ENCODE data around the gene TMEM237. TPM values are rescaled to one million over a fixed set of nuclear protein-coding genes. Genes with fewer than 3 reads are reported as not detected.

Gene TMEM237
- total and polyA plus RNA-seq, 7 donors, result 3.0 to 21.4 (median 17.5) TPM

GRCh38 chr2:201621293-201621999 is 21.9 kb downstream of the TMEM237 start:
- H3K27ac ChIP-seq, result no peak overlapping the region
- no peaks in the 10 kb centered on the region for H3K27me3 ChIP-seq
- H3K4me1 ChIP-seq, result peaks cover 0 to 7% (median 5%) of the 10 kb centered on the region in 4 donors
- TF ChIP-seq, protein P1, sequence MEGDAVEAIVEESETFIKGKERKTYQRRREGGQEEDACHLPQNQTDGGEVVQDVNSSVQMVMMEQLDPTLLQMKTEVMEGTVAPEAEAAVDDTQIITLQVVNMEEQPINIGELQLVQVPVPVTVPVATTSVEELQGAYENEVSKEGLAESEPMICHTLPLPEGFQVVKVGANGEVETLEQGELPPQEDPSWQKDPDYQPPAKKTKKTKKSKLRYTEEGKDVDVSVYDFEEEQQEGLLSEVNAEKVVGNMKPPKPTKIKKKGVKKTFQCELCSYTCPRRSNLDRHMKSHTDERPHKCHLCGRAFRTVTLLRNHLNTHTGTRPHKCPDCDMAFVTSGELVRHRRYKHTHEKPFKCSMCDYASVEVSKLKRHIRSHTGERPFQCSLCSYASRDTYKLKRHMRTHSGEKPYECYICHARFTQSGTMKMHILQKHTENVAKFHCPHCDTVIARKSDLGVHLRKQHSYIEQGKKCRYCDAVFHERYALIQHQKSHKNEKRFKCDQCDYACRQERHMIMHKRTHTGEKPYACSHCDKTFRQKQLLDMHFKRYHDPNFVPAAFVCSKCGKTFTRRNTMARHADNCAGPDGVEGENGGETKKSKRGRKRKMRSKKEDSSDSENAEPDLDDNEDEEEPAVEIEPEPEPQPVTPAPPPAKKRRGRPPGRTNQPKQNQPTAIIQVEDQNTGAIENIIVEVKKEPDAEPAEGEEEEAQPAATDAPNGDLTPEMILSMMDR (IDR thresholded peaks at IDR 0.05), result no peak
- TF ChIP-seq POLR2AphosphoS5 (IDR thresholded peaks at IDR 0.05), result no peak
- TF ChIP-seq EP300 (IDR thresholded peaks at IDR 0.05), result no peak
- no peak for TF ChIP-seq POLR2A (IDR thresholded peaks at IDR 0.05)
- no peaks in the 10 kb centered on the region for H3K9me3 ChIP-seq
- H3K4me3 ChIP-seq, result no peak overlapping the region
- peaks cover 0 to 29% (median 2%) of the 10 kb centered on the region in 4 donors for H3K36me3 ChIP-seq
- no peak for DNase-seq
- WGBS, 2 donors, result 91 to 92% methylated on average over 4 of the region's 4 CpGs
- intact Hi-C loops (cut with DNase I), result no loop called here

- Histone ChIP-seq H3K4me3 (peak overlapping the region in 2 of 4 donors; percentile 3 to 16), H3K36me3 (peaks cover 0 to 9% (median 0%) of the 10 kb centered on the region in 4 donors), H3K4me1 (peaks cover 0 to 7% (median 5%) of the 10 kb centered on the region in 4 donors), H3K27ac (no peak overlapping the region), H3K27me3 (no peaks in the 10 kb centered on the region), H3K9me3 (no peaks in the 10 kb centered on the region)
- 53 to 59% methylated on average over 39 of the region's 39 CpGs for WGBS, 2 donors
- DNase-seq, result peak; percentile 79
- intact Hi-C loops (cut with DNase I), result no loop called here
- TF ChIP-seq, protein P1 (IDR thresholded peaks at IDR 0.05), result no peak
- TF ChIP-seq POLR2AphosphoS5 (IDR thresholded peaks at IDR 0.05), result peak in 1 of 4 donors; percentile 17
Observed at GRCh38 chr2:201618744-201619662, 24.3 kb downstream of the TMEM237 start.

GRCh38 chr2:201608021-201608420 is 35.3 kb downstream of the TMEM237 start:
- Histone ChIP-seq H3K27me3 (no peaks in the 10 kb centered on the region), H3K27ac (no peak overlapping the region), H3K4me1 (no peaks in the 10 kb centered on the region), H3K9me3 (peaks cover 0 to 2% (median 0%) of the 10 kb centered on the region in 4 donors), H3K4me3 (no peak overlapping the region), H3K36me3 (no peaks in the 10 kb centered on the region)
- TF ChIP-seq POLR2A (IDR thresholded peaks at IDR 0.05) (no peak), POLR2AphosphoS5 (IDR thresholded peaks at IDR 0.05) (no peak), EP300 (IDR thresholded peaks at IDR 0.05) (no peak)
- TF ChIP-seq, protein P1 (IDR thresholded peaks at IDR 0.05), result no peak
- WGBS, 2 donors, result 76 to 87% methylated on average over 1 of the region's 1 CpG
- no peak for DNase-seq
- intact Hi-C loops (cut with DNase I), result no loop called here

DNA sequence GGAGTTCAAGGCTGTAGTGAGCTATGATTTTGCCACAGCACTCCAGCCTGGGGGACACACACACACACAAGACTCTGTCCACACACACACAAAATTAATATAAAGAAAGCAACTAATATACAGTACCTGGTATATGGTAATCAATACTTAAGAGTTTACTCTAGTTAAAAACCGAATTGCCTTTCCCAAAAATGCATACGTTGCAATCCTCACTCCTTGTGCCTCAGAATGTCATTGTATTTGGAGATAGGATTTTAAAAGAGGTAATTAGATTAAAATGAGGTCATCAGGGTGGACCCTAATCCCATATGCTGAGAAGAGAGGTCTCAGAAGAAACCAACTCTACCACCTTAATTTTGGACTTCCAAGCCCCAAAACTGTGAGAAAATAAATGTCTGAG is 35.7 kb downstream of the TMEM237 start:
- no peak overlapping the region for H3K4me3 ChIP-seq
- no peaks in the 10 kb centered on the region for H3K4me1 ChIP-seq
- intact Hi-C loops (cut with DNase I), result no loop called here
- H3K9me3 ChIP-seq, result peaks cover 0 to 2% (median 0%) of the 10 kb centered on the region in 4 donors
- H3K27ac ChIP-seq, result no peak overlapping the region
- DNase-seq, result no peak
- no peaks in the 10 kb centered on the region for H3K27me3 ChIP-seq
- 79 to 87% methylated on average over 2 of the region's 2 CpGs for whole genome bisulfite sequencing, 2 donors
- H3K36me3 ChIP-seq, result no peaks in the 10 kb centered on the region
- TF ChIP-seq POLR2AphosphoS5 (IDR thresholded peaks at IDR 0.05) (no peak), POLR2A (IDR thresholded peaks at IDR 0.05) (no peak), EP300 (IDR thresholded peaks at IDR 0.05) (no peak)
- TF ChIP-seq, protein P1 (IDR thresholded peaks at IDR 0.05), result no peak

All from sigmoid colon (tissue), 7 donors.